Ovary (tissue), 9 donors: ENCODE results near the gene PGR. TPM values are rescaled to one million over a fixed set of nuclear protein-coding genes. Genes with fewer than 3 reads are reported as not detected.

Source experiments
- DNase-seq, 5 donors: peaks; one replicate each; pipeline ENCODE4 v3.0.0-alpha.2; 2019 to 2020
- H3K27ac ChIP-seq, 2 donors: fragments of 200-600 bp; one replicate each; pipeline versions ENCODE4 v1.5.1 to v1.8.0; 2019 to 2022
- H3K27me3 ChIP-seq: fragments of 200-600 bp; one replicate; pipeline ENCODE4 v1.8.0; 2022
- H3K36me3 ChIP-seq: fragments of 200-600 bp; sonication (generic); one replicate; pipeline ENCODE4 v1.5.1; 2019
- H3K4me1 ChIP-seq: one replicate; pipeline ENCODE4 v1.8.1; 2013; ENCODE audit warnings: mild to moderate bottlenecking, moderate library complexity; ENCODE audit not compliant: insufficient read depth
- H3K4me3 ChIP-seq: fragments of 200-600 bp; sonication (generic); one replicate; pipeline ENCODE4 v1.5.1; 2017
- H3K9me3 ChIP-seq, 2 donors: fragments of 200-600 bp in 1 of 2; sonication (generic) in 1 of 2; one replicate each; pipeline versions ENCODE4 v1.5.1 to v1.8.1; 2013 to 2019; ENCODE audit warnings: mild to moderate bottlenecking in 1 of 2, moderate library complexity in 1 of 2
- CTCF ChIP-seq, 3 donors: fragments of 450-650 bp in 2 of 3; fragments of 200-600 bp in 1 of 3; IDR thresholded peaks; one replicate each; pipeline versions ENCODE4 v1.5.1 to v1.8.0; 2016 to 2022; ENCODE audit warnings: antibody characterized with exemption in 3 of 3, mild to moderate bottlenecking in 1 of 3
- EP300 ChIP-seq: sonication (generic); formaldehyde crosslinking; IDR thresholded peaks from one replicate; pipeline ENCODE4 v1.6.1; 2017; ENCODE audit warnings: antibody characterized with exemption
- POLR2A ChIP-seq: fragments of 450-650 bp; IDR thresholded peaks from one replicate; pipeline ENCODE4 v1.6.1; 2017; ENCODE audit warnings: antibody characterized with exemption, mild to moderate bottlenecking, moderate library complexity
- WGBS, 3 donors: extraction: QIAGEN DNeasy Blood & Tissue Kit in 1 of 3; methylation state at CpG; one replicate each; pipeline versions ENCODE4 v1.1.5 to v1.1.7; 2013 to 2017; 5-methylcytosine and 5-hydroxymethylcytosine counted together
- intact Hi-C, 4 donors: fragments of 100-400 bp; cut with DNase I; formaldehyde crosslinking; loops; one replicate each; pipeline versions ENCODE4 v1.11.0 to v1.15.1; 2022 to 2023
- polyA plus RNA-seq, 2 donors: library from polyadenylated mRNA; stranded (reverse); fragments of 200-250 nt in 1 of 2; fragments of 350-450 nt in 1 of 2; fragmentation: Illumina TruSeq in 1 of 2; extraction: RNeasy Lipid Tissue Mini Kit (QIAGEN cat#74804) in 1 of 2; gene quantifications; one replicate each; pipeline ENCODE4 v1.2.3, GENCODE V29; 2013 to 2014
- total RNA-seq, 7 donors: library from RNA; depleted of rRNA in 2 of 7; stranded (reverse); fragments of >200 nt in 2 of 7; fragmentation: NEBNext Ultra II Directional in 3 of 7; extraction: Animal tissue kit (Norgen Biotek cat#: 25700) in 3 of 7; gene quantifications; one replicate each; pipeline versions ENCODE4 v1.1.0 to v1.2.4, GENCODE V29; 2016 to 2023
- donor health status: DM: no; HTN: no; CAD: no; lungs with moderate emphysema.
- donor health status: DM: no; HTN: no; CAD: no.
- donor health status: Bipolar disorder and iron deficiency.
- donor health status: DM: yes; HTN: yes; CAD: no.
- donor health status: DM: no; HTN: no; CAD: no.
- donor health status: DM: yes; HTN: yes; CAD: no.

The PGR gene
- total and polyA plus RNA-seq, 9 donors: 6.1 to 94.3 (median 21.3) TPM

- Histone ChIP-seq H3K36me3 (no peaks in the 10 kb centered on the region), H3K4me3 (no peak overlapping the region), H3K27me3 (no peaks in the 10 kb centered on the region), H3K9me3 (no peaks in the 10 kb centered on the region), H3K27ac (peak overlapping the region in 1 of 2 donors; percentile 74), H3K4me1 (peaks cover 7% of the 10 kb centered on the region)
- intact Hi-C loops: loop anchor here in 1 of 4 donors (5.0 kb wide), 1 partner anchor 93 kb away; the partner anchor contains the start of gene PGR
- WGBS, 3 donors: 3 to 6% (median 5%) methylated on average over 4 of the region's 4 CpGs
- no peak for TF ChIP-seq CTCF (IDR thresholded peaks at IDR 0.05)
- no peak for TF ChIP-seq EP300
- TF ChIP-seq POLR2A: no peak
- DNase-seq: peak; percentile 78 to 86 (median 81)
Observed at GRCh38 chr11:101034076-101034475, 95.5 kb downstream of the PGR start.

DNA sequence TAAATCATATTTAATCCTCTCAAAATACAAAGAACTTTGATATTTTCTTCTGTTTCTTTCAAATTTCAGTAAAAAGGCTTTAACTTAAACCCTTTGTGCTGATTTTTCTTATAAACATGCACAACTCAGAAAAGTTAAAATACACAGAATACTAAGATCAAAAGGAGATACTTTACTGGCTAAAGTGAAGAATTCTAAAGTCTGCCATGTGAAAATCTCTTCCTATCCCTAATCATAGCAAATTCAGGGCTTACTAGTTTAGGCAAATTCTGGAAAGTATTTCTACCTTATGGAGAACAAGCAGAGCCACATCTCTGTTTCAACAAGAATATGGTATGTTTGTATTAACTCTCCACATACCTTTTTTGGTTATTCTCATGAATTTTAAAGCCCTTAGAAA is 96.6 kb downstream of the PGR start:
- Histone ChIP-seq H3K9me3 (no peaks in the 10 kb centered on the region), H3K27me3 (no peaks in the 10 kb centered on the region), H3K36me3 (no peaks in the 10 kb centered on the region), H3K4me1 (peaks cover 8% of the 10 kb centered on the region), H3K4me3 (no peak overlapping the region), H3K27ac (peak overlapping the region in 1 of 2 donors; percentile 74)
- TF ChIP-seq CTCF (IDR thresholded peaks at IDR 0.05) (no peak), POLR2A (no peak), EP300 (no peak)
- intact Hi-C loops: loop anchor here in 1 of 4 donors (5.0 kb wide), 1 partner anchor 94 kb away; the partner anchor contains the start of gene PGR
- no peak for DNase-seq

- no peak for DNase-seq
- Histone ChIP-seq H3K36me3 (no peaks in the 10 kb centered on the region), H3K9me3 (no peaks in the 10 kb centered on the region), H3K4me3 (no peak overlapping the region), H3K4me1 (peaks cover 8% of the 10 kb centered on the region), H3K27me3 (no peaks in the 10 kb centered on the region), H3K27ac (no peak overlapping the region)
- TF ChIP-seq EP300 (no peak), CTCF (IDR thresholded peaks at IDR 0.05) (no peak), POLR2A (no peak)
- WGBS, 3 donors: 91 to 96% (median 93%) methylated on average over 3 of the region's 3 CpGs
- intact Hi-C loops: loop anchor here in 1 of 4 donors (5.0 kb wide), 1 partner anchor 96 kb away; the partner anchor contains the start of gene PGR
Observed at GRCh38 chr11:101031713-101032112, 97.9 kb downstream of the PGR start.

- Histone ChIP-seq H3K27ac (no peak overlapping the region), H3K36me3 (no peaks in the 10 kb centered on the region), H3K27me3 (no peaks in the 10 kb centered on the region), H3K4me3 (no peak overlapping the region), H3K4me1 (peaks cover 8% of the 10 kb centered on the region), H3K9me3 (no peaks in the 10 kb centered on the region)
- no peak for DNase-seq
- WGBS, 3 donors: 94 to 100% (median 96%) methylated on average over 1 of the region's 1 CpG
- intact Hi-C loops: loop anchor here in 1 of 4 donors (5.0 kb wide), 1 partner anchor 97 kb away; the partner anchor contains the start of gene PGR
- no peak for TF ChIP-seq EP300
- TF ChIP-seq POLR2A: no peak
- TF ChIP-seq CTCF (IDR thresholded peaks at IDR 0.05): no peak
Observed at GRCh38 chr11:101030692-101031091, 98.9 kb downstream of the PGR start.
